HUES64 (cell line): ENCODE data around the gene SYCN.

Experiments
- H3K27ac ChIP-seq: 2 replicates; pipeline ENCODE4 v1.7.0; 2013; ENCODE audit warnings: low read depth, low read length, inconsistent platforms
- H3K27me3 ChIP-seq: 2 replicates; pipeline ENCODE4 v1.6.1; 2013; ENCODE audit warnings: mild to moderate bottlenecking, low read length; ENCODE audit not compliant: insufficient read depth
- H3K36me3 ChIP-seq: 2 replicates; pipeline ENCODE4 v1.6.1; 2013; ENCODE audit warnings: mild to moderate bottlenecking, low read length; ENCODE audit not compliant: insufficient read depth
- H3K4me1 ChIP-seq: 2 replicates; pipeline ENCODE4 v1.6.1; 2013; ENCODE audit warnings: mild to moderate bottlenecking, low read length, moderate library complexity; ENCODE audit not compliant: insufficient read depth
- H3K4me3 ChIP-seq: 2 replicates; pipeline ENCODE4 v1.5.1; 2013; ENCODE audit warnings: mild to moderate bottlenecking, low read length, moderate library complexity
- H3K9ac ChIP-seq: 2 replicates; pipeline ENCODE4 v1.6.1; 2013; ENCODE audit warnings: mild to moderate bottlenecking, low read depth, low read length
- H3K9me3 ChIP-seq: 2 replicates; pipeline ENCODE4 v1.6.1; 2013; ENCODE audit warnings: low read depth, low read length; ENCODE audit not compliant: insufficient read depth
- WGBS: fragments of 150-250, 120-280 bp; methylation state at CpG from one replicate; pipeline ENCODE4 v1.1.7; 2013; ENCODE audit warnings: missing lambda C conversion rate; 5-methylcytosine and 5-hydroxymethylcytosine counted together

Gene SYCN

GRCh38 chr19:39158646-39159260 lies 45.3 kb downstream of the SYCN start:
- no peaks in the 10 kb centered on the region for H3K27me3 ChIP-seq
- H3K27ac ChIP-seq: no peak overlapping the region
- H3K9me3 ChIP-seq: no peaks in the 10 kb centered on the region
- no peaks in the 10 kb centered on the region for H3K36me3 ChIP-seq
- H3K9ac ChIP-seq: no peak overlapping the region
- WGBS: 94% methylated on average over 12 of the region's 12 CpGs
- H3K4me3 ChIP-seq: no peak overlapping the region
- H3K4me1 ChIP-seq: peaks cover 21% of the 10 kb centered on the region

GRCh38 chr19:39157997-39158389 lies 46.1 kb downstream of the SYCN start:
- H3K27ac ChIP-seq: no peak overlapping the region

GRCh38 chr19:39157275-39157996 lies 46.6 kb downstream of the SYCN start:
- H3K9me3 ChIP-seq: no peaks in the 10 kb centered on the region
- no peak overlapping the region for H3K27ac ChIP-seq
- H3K36me3 ChIP-seq: no peaks in the 10 kb centered on the region
- 95% methylated on average over 23 of the region's 23 CpGs for WGBS
- H3K4me1 ChIP-seq: peaks cover 21% of the 10 kb centered on the region
- H3K27me3 ChIP-seq: no peaks in the 10 kb centered on the region
- H3K4me3 ChIP-seq: no peak overlapping the region
- H3K9ac ChIP-seq: no peak overlapping the region

More at GRCh38 chr19:39157997-39158389, 46.1 kb downstream of the SYCN start:
- H3K4me1 ChIP-seq: peaks cover 21% of the 10 kb centered on the region
- WGBS: 95% methylated on average over 15 of the region's 15 CpGs
- H3K9me3 ChIP-seq: no peaks in the 10 kb centered on the region
- H3K9ac ChIP-seq: no peak overlapping the region
- no peaks in the 10 kb centered on the region for H3K36me3 ChIP-seq
- H3K27me3 ChIP-seq: no peaks in the 10 kb centered on the region
- no peak overlapping the region for H3K4me3 ChIP-seq

GRCh38 chr19:39156326-39157230 lies 47.5 kb downstream of the SYCN start:
- 83% methylated on average over 24 of the region's 24 CpGs for WGBS
- H3K9me3 ChIP-seq: no peaks in the 10 kb centered on the region
- no peak overlapping the region for H3K27ac ChIP-seq
- H3K9ac ChIP-seq: no peak overlapping the region
- H3K36me3 ChIP-seq: no peaks in the 10 kb centered on the region
- no peak overlapping the region for H3K4me3 ChIP-seq
- H3K27me3 ChIP-seq: no peaks in the 10 kb centered on the region
- H3K4me1 ChIP-seq: peaks cover 21% of the 10 kb centered on the region

- Histone ChIP-seq H3K9me3 (no peaks in the 10 kb centered on the region), H3K9ac (no peak overlapping the region), H3K27ac (no peak overlapping the region), H3K4me1 (peaks cover 21% of the 10 kb centered on the region), H3K27me3 (no peaks in the 10 kb centered on the region), H3K36me3 (no peaks in the 10 kb centered on the region), H3K4me3 (no peak overlapping the region)
- WGBS: 92% methylated on average over 15 of the region's 15 CpGs
Measured at GRCh38 chr19:39155741-39156140, 48.3 kb downstream of the SYCN start.

- 82% methylated on average over 11 of the region's 11 CpGs for WGBS
- no peak overlapping the region for H3K4me3 ChIP-seq
- H3K4me1 ChIP-seq: peaks cover 21% of the 10 kb centered on the region
- 0 out of 2 replicates have a peak overlapping the region, but pooled peaks have one; percentile 0 for H3K27ac ChIP-seq
- no peaks in the 10 kb centered on the region for H3K27me3 ChIP-seq
- no peaks in the 10 kb centered on the region for H3K9me3 ChIP-seq
- H3K9ac ChIP-seq: no peak overlapping the region
- no peaks in the 10 kb centered on the region for H3K36me3 ChIP-seq
Measured at GRCh38 chr19:39155114-39155700, 48.9 kb downstream of the SYCN start.

GRCh38 chr19:39154629-39155100 lies 49.4 kb downstream of the SYCN start:
- H3K27ac ChIP-seq: 0 out of 2 replicates have a peak overlapping the region, but pooled peaks have one; percentile 0
- WGBS: 70% methylated on average over 11 of the region's 11 CpGs
- H3K4me1 ChIP-seq: peaks cover 21% of the 10 kb centered on the region

GRCh38 chr19:39154100-39154628 lies 49.9 kb downstream of the SYCN start:
- WGBS: 89% methylated on average over 13 of the region's 13 CpGs
- H3K36me3 ChIP-seq: 0 out of 2 replicates have a peak, but pooled peaks cover 2% of the 10 kb centered on the region
- H3K27ac ChIP-seq: no peak overlapping the region
- peaks cover 21% of the 10 kb centered on the region for H3K4me1 ChIP-seq
- no peaks in the 10 kb centered on the region for H3K27me3 ChIP-seq
- no peak overlapping the region for H3K4me3 ChIP-seq
- no peaks in the 10 kb centered on the region for H3K9me3 ChIP-seq
- no peak overlapping the region for H3K9ac ChIP-seq

More at GRCh38 chr19:39154629-39155100, 49.4 kb downstream of the SYCN start:
- Histone ChIP-seq H3K4me3 (no peak overlapping the region), H3K9me3 (no peaks in the 10 kb centered on the region), H3K27me3 (no peaks in the 10 kb centered on the region), H3K9ac (no peak overlapping the region), H3K36me3 (no peaks in the 10 kb centered on the region)
